C4-2B (cell line): Measurements from ENCODE around the gene CARMIL1.

Experiments
- H3K27ac ChIP-seq: fragments of 450-650 bp; 2 replicates; pipeline ENCODE4 v1.5.1; 2017
- ZFX ChIP-seq: fragments of 450-650 bp; IDR thresholded peaks from 2 replicates; pipeline ENCODE4 v1.6.1; 2017
- TF ChIP-seq, protein P1 (sequence below): fragments of 450-650 bp; conservative IDR thresholded peaks from 2 replicates; pipeline ENCODE4 v1.5.1; 2017; ENCODE audit warnings: mild to moderate bottlenecking

Gene CARMIL1

DNA sequence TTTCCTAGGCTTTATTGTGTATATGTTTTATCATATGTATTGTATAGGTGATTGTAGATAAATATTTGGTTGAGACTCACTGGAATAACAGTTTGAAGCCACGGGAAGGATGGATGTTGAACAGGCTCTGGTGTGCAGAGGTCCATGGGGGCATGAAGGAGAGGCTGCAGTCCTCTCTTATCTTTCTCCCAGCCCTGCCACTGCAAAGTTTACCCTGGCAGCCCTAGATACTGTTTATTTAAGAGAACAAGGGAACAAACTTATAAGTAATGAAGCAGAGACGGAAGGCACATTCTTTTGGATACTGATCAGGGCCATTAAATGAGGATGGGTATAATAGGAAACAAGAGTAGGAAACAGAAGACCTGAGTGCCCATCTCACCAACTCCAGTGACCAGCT is 269.3 kb downstream of the CARMIL1 start:
- TF ChIP-seq, protein P1, sequence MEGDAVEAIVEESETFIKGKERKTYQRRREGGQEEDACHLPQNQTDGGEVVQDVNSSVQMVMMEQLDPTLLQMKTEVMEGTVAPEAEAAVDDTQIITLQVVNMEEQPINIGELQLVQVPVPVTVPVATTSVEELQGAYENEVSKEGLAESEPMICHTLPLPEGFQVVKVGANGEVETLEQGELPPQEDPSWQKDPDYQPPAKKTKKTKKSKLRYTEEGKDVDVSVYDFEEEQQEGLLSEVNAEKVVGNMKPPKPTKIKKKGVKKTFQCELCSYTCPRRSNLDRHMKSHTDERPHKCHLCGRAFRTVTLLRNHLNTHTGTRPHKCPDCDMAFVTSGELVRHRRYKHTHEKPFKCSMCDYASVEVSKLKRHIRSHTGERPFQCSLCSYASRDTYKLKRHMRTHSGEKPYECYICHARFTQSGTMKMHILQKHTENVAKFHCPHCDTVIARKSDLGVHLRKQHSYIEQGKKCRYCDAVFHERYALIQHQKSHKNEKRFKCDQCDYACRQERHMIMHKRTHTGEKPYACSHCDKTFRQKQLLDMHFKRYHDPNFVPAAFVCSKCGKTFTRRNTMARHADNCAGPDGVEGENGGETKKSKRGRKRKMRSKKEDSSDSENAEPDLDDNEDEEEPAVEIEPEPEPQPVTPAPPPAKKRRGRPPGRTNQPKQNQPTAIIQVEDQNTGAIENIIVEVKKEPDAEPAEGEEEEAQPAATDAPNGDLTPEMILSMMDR = no peak
- TF ChIP-seq ZFX = no peak
- H3K27ac ChIP-seq = no peak overlapping the region

DNA sequence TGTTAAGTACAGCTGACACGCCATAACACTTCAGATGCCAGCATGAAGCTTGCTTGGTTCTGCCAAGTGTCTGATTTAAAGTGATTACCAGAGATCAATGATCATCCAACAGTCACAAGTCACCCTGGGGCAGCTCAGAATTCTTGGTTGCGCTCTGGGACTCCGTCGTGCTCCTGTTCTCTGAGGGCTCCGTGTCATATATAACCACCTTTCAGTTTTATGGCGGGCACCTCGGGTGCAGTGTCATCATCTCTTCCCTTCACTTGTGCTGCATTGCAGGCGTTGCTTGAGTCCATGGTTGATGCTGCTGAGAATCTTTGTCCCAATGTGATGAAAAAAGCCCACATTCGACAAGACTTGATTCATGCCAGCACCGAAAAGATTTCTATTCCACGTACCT is 271.5 kb downstream of the CARMIL1 start:
- TF ChIP-seq, protein P1 = no peak
- TF ChIP-seq ZFX = no peak
- no peak overlapping the region for H3K27ac ChIP-seq

DNA sequence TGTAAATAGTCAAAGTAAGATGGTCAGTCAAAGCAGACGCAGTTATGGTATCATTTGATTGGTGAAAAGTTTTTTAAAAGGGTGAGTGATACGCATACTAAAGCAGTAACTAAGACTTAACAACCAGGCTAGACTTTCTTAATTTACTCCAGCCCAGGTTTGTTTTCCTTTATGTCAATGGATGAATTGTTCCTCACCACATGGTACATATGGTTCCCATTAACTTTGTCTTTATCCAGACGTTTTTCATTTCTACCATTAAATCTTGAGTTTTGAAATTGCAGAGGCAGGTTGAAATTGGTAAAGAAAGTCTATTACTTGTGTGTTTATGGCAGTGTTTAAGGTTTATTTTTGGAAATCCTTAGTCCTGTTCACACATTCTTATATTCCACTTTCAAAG is 274.3 kb downstream of the CARMIL1 start:
- no peak for TF ChIP-seq ZFX
- TF ChIP-seq, protein P1 = no peak

DNA sequence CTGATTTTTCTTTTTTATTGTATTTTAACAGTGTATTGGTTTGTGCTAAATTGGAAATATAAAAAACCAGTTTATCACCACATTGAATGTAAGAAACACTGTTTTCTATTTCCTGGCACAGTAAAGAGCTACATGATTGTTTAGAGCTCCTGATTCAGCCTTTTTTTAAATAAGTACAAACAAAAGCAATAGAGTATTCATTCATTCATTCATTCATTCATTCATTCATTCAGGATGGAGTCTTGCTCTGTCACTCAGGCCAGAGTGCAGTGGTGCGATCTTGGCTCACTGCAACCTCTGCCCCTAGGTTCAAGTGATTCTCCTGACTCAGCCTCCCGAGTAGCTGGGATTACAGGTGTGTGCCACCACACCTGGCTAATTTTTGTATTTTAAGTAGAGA is 276.0 kb downstream of the CARMIL1 start:
- H3K27ac ChIP-seq = no peak overlapping the region
- TF ChIP-seq, protein P1 = no peak
- TF ChIP-seq ZFX = no peak

More for the DNA sequence above, 274.3 kb downstream of the CARMIL1 start:
- no peak overlapping the region for H3K27ac ChIP-seq

DNA sequence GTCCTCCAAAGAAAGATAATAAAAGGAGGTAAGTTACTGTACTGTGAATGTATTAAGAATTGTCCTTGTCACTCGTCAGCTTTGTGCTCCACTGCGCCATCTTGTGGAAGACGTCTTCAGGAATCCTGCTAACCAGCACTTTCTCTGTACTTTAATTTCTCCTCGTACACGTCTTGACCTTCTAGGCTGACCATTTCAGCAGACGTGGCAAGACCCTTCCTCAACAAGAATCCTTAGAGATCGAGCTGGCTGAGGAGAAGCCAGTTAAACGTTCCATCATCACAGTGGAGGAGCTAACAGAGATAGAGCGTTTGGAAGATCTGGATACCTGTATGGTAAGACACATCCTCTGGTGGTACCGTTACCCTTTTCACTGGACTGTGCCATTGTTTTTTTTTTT is 277.3 kb downstream of the CARMIL1 start:
- H3K27ac ChIP-seq = no peak overlapping the region
- no peak for TF ChIP-seq ZFX
- TF ChIP-seq, protein P1 = peak; percentile 93

DNA sequence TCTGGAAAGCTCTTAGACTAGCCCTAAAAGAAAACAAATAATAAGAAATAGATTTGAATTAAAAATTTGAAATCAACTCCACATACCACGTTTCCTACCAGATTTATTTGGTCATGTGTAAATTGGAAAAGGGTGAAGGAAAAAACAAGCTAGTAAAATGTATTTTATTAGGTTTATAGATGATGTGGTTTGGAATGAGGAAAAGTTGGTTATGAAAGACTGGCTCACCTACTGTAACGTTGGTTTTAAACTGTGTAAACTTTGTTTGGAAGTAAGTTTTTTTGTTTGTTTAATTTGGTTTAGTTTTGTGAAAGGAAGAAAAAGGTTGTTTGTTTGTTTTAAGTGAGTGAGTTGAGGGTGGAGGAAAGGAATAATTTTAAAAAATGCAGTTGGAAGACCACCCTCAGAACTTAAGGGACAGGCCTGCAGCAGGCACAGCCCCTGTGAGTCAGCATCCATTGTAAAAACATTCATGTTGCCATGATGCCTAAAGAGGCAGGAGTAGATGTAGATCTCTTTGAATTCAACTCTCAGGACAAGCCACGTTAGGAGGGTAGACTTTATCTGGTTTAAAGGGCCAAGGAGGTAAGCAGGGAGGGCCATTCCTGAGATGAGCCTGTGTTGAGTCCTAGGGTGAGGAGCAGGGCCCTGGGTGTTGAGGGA is 279.1 kb downstream of the CARMIL1 start:
- H3K27ac ChIP-seq = peak overlapping the region; percentile 50; the same call in 1 of the 2 replicates
- TF ChIP-seq, protein P1 = no peak
- TF ChIP-seq ZFX = no peak

DNA sequence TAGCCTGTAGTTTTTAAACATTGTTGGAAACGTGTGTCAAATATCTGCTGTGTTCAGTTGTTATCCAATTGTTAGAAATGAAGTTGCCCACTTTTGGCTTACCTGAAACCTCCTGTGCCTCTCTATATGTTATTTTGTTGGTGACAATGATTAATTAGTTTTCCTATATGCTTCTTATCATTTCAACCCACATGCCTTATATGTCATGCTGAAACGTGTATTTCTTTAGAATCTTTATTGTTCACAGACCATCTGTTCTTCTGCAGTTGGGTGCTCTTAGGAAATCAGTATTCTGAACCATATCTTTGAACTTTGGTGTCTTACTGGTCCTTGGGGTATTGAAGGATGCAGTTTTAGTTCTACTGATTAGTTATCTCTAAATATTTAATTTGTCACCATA is 281.7 kb downstream of the CARMIL1 start:
- TF ChIP-seq, protein P1 = no peak
- no peak overlapping the region for H3K27ac ChIP-seq
